NT2/D1 (cell line): ENCODE data around the gene RC3H2.
"Not testable (repeated sequence)": the region's sequence is repeated elsewhere in the genome, so short reads cannot be mapped to it uniquely, and the experiment has no call there.

ENCODE experiments used
- SUZ12 ChIP-seq: IDR thresholded peaks from 2 replicates; pipeline ENCODE4 v1.6.1; 2011; ENCODE audit not compliant: insufficient read length, insufficient read depth; ENCODE audit errors: extremely low read depth
- YY1 ChIP-seq: IDR thresholded peaks from 2 replicates; pipeline ENCODE4 v1.6.1; 2011; ENCODE audit not compliant: insufficient read length, insufficient read depth

DNA sequence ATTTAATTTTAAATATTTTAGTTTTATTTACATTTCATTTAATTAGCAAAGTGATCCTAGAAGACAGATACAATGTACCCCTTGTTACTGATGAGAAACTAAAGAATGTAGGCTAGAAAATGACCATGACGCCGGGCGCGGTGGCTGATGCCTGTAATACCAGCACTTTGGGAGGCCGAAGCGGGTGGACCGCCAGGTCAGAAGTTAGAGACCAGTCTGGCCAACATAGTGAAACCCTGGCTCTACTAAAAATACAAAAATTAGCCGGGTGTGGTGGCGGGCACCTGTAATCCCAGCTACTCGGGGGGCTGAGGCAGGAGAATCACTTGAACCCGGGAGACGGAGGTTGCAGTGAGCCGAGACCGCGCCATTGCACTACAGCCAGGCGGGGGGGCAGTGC, 963 bp upstream of the RC3H2 start:
- not testable (repeated sequence) for TF ChIP-seq YY1, SUZ12
